K562 (cell line): Measurements from ENCODE around the gene ERLEC1. TPM values are rescaled to one million over a fixed set of nuclear protein-coding genes. Genes with fewer than 3 reads are reported as not detected.
"Not testable (repeated sequence)": the region's sequence is repeated elsewhere in the genome, so short reads cannot be mapped to it uniquely, and the experiment has no call there.

Source experiments
- ATAC-seq: fragments of 200-7000 bp; cut with Tn5 transposase; 3 replicates; pipeline ENCODE4 v1.9.1; 2020; ENCODE audit warnings: moderate library complexity
- BruUV-seq: library from RNA; stranded (reverse); fragments of 400-500 nt; replicated peaks from 2 replicates; lab custom pipeline; 2021; lab: Mats Ljungman, UMichigan
- CTCF ChIA-PET: fragments of 300-600 bp; formaldehyde crosslinking; extraction: SDS; loops from one replicate; lab custom pipeline; 2021; ENCODE audit warnings: low intra/inter-chr PET ratio; lab: Yijun Ruan, JAX
- POLR2A ChIA-PET: fragments of 300-600, 350-650 bp; sonication (Branson Sonifier 250); formaldehyde crosslinking; extraction: SDS; loops from one replicate; lab custom pipeline; 2021; ENCODE audit warnings: antibody characterized with exemption, inconsistent platforms; lab: Yijun Ruan, JAX
- DNase-seq, 4 experiments: peaks; one replicate each; pipeline versions ENCODE4 v3.0.0 to v3.0.0-alpha.2; 2011 to 2018; ENCODE audit warnings: low spot score in 3 of 4, mixed read lengths in 3 of 4; ENCODE audit errors: extremely low read depth in 1 of 4
- FAIRE-seq: peaks from 2 replicates; lab custom pipeline; 2011; peaks lifted over from hg19 to GRCh38; lab: Jason Lieb, UNC
- H2AFZ ChIP-seq: 2 replicates; pipeline ENCODE4 v1.6.0; 2011; ENCODE audit warnings: low read depth, low read length, control low read depth, inconsistent platforms
- H3K27ac ChIP-seq: fragments of 200-600 bp; 3 replicates; pipeline ENCODE4 v1.8.0; 2011; ENCODE audit warnings: low read depth, mild to moderate bottlenecking, control low read depth, inconsistent platforms, low read length, moderate library complexity, mixed read lengths; ENCODE audit errors: extremely low read depth
- H3K27me3 ChIP-seq, 2 experiments: fragments of 300-600 bp in 1 of 2; 2 replicates in 1 of 2; 3 replicates in 1 of 2; pipeline versions ENCODE4 v1.6.0 to v1.8.0; 2011; ENCODE audit warnings: inconsistent platforms in 2 of 2, low read length in 2 of 2, mild to moderate bottlenecking in 1 of 2, mixed read lengths in 1 of 2, moderate library complexity in 1 of 2; ENCODE audit not compliant: control insufficient read depth in 2 of 2, insufficient read depth in 2 of 2
- H3K36me3 ChIP-seq: fragments of 300-600 bp; 3 replicates; pipeline ENCODE4 v1.8.0; 2011; ENCODE audit warnings: mild to moderate bottlenecking, low read length, inconsistent platforms; ENCODE audit not compliant: control insufficient read depth, insufficient read depth
- H3K4me1 ChIP-seq, 2 experiments: fragments of 200-600 bp in 1 of 2; replicated peaks in 1 of 2; 2 replicates in 1 of 2; 3 replicates in 1 of 2; pipeline versions ENCODE4 v1.5.1 to v1.8.0; 2011; ENCODE audit warnings: inconsistent platforms in 2 of 2, low read length in 2 of 2, mild to moderate bottlenecking in 1 of 2, mixed read lengths in 1 of 2, moderate library complexity in 1 of 2; ENCODE audit not compliant: control insufficient read depth in 2 of 2, insufficient read depth in 2 of 2
- H3K4me2 ChIP-seq: 2 replicates; pipeline ENCODE4 v1.6.1; 2011; ENCODE audit warnings: low read length, control low read depth, inconsistent platforms, mixed read lengths; ENCODE audit not compliant: insufficient read depth
- H3K4me3 ChIP-seq: fragments of 200-600 bp; sonication (generic), shearing (Covaris generic); 2 replicates; pipeline ENCODE4 v1.5.1; 2016; ENCODE audit warnings: control low read depth, inconsistent platforms
- H3K79me2 ChIP-seq: fragments of 200-600 bp; 3 replicates; pipeline ENCODE4 v1.8.0; 2011; ENCODE audit warnings: low read length, inconsistent platforms; ENCODE audit not compliant: control insufficient read depth, insufficient read depth
- H3K9ac ChIP-seq, 2 experiments: 2 replicates each; pipeline versions ENCODE4 v1.6.0 to v1.6.1; 2011; ENCODE audit warnings: low read depth in 2 of 2, low read length in 2 of 2, control low read depth in 1 of 2, inconsistent platforms in 1 of 2, mild to moderate bottlenecking in 1 of 2, mixed read lengths in 1 of 2; ENCODE audit not compliant: insufficient read depth in 1 of 2
- H3K9me1 ChIP-seq: one replicate; pipeline ENCODE4 v1.6.0; 2011; ENCODE audit warnings: inconsistent platforms, mild to moderate bottlenecking, low read length, moderate library complexity; ENCODE audit not compliant: control insufficient read depth, insufficient read depth
- H3K9me3 ChIP-seq: replicated peaks from 2 replicates; pipeline ENCODE4 v1.5.1; 2011; ENCODE audit warnings: low read depth, low read length, inconsistent platforms; ENCODE audit not compliant: control insufficient read depth, insufficient read depth
- H4K20me1 ChIP-seq: replicated peaks from 2 replicates; pipeline ENCODE4 v1.6.1; 2011; ENCODE audit warnings: low read length, inconsistent platforms, mixed read lengths; ENCODE audit not compliant: control insufficient read depth, insufficient read depth
- BACH1 ChIP-seq: fragments of 200-800 bp; sonication (Bioruptor generic); IDR thresholded peaks from 2 replicates; pipeline ENCODE4 v1.6.1; 2016; ENCODE audit warnings: missing genetic modification characterization, missing compliant biosample characterization
- C11orf30 ChIP-seq: fragments of 450-650 bp; IDR thresholded peaks from 2 replicates; pipeline ENCODE4 v1.6.1; 2016; ENCODE audit warnings: low read depth, mild to moderate bottlenecking
- CEBPG ChIP-seq, 3 experiments: fragments of 200-800 bp in 1 of 3; sonication (Bioruptor generic) in 1 of 3; sonication (generic) in 1 of 3; formaldehyde crosslinking in 1 of 3; IDR thresholded peaks in 2 of 3; conservative IDR thresholded peaks in 1 of 3; 2 replicates each; pipeline versions ENCODE4 v1.6.1 to v1.8.0; 2016 to 2022; ENCODE audit warnings: missing compliant biosample characterization in 2 of 3, missing genetic modification characterization in 2 of 3, mild to moderate bottlenecking in 1 of 3, missing genetic modification reagents in 1 of 3
- MAFF ChIP-seq: IDR thresholded peaks from 2 replicates; pipeline ENCODE4 v1.6.1; 2012; ENCODE audit warnings: low read length, improper control_type of control experiment
- MAFG ChIP-seq: fragments of 450-650 bp; conservative IDR thresholded peaks from 2 replicates; pipeline ENCODE4 v1.6.1; 2016; ENCODE audit warnings: missing genetic modification characterization, missing compliant biosample characterization
- MAFK ChIP-seq: IDR thresholded peaks from 2 replicates; pipeline ENCODE4 v1.6.1; 2011; ENCODE audit warnings: low read length, improper control_type of control experiment
- ZNF121 ChIP-seq: sonication (generic); formaldehyde crosslinking; conservative IDR thresholded peaks from 2 replicates; pipeline ENCODE4 v1.8.0; 2022; ENCODE audit warnings: missing genetic modification reagents
- ZNF316 ChIP-seq: fragments of 450-650 bp; IDR thresholded peaks from 2 replicates; pipeline ENCODE4 v1.6.1; 2016
- ZNF449 ChIP-seq: fragments of 250-450 bp; sonication (Bioruptor Pico); IDR thresholded peaks from 2 replicates; pipeline ENCODE4 v1.8.0; 2022; ENCODE audit warnings: moderate library complexity, mild to moderate bottlenecking, inconsistent platforms
- WGBS: fragments of 100-300 bp; shearing (Covaris generic); methylation state at CpG from one replicate; pipeline ENCODE4 v1.1.6; 2016; ENCODE audit warnings: low coverage, mixed read lengths; ENCODE audit not compliant: insufficient coverage; ENCODE audit errors: missing lambda C conversion rate; 5-methylcytosine and 5-hydroxymethylcytosine counted together
- in situ Hi-C: fragments of 300-500 bp; cut with MboI; formaldehyde crosslinking; loops from 4 replicates; pipeline ENCODE4 v1.15.0; 2018; ENCODE audit warnings: inconsistent platforms, mixed read lengths
- intact Hi-C: fragments of 100-400 bp; cut with micrococcal nuclease; formaldehyde crosslinking; loops from 2 replicates; pipeline ENCODE4 v1.14.2; 2022
- polyA plus RNA-seq, 8 experiments: library from polyadenylated mRNA; depleted of rRNA in 4 of 8; stranded (reverse) in 5 of 8; unstranded in 3 of 8; fragments of >200 nt; fragmentation: Nextera tagmentation in 2 of 8; fragmentation: Illumina TruSeq in 1 of 8; extraction: Ambion mirVana in 2 of 8; extraction: Trizol in 1 of 8; gene quantifications; 2 replicates each; pipeline versions ENCODE4 v1.2.1 to v1.2.3, GENCODE V29; 2011 to 2014; ENCODE audit warnings: inconsistent platforms in 1 of 8, missing spikeins in 1 of 8
- total RNA-seq, 7 experiments: library from RNA; depleted of rRNA in 6 of 7; stranded (reverse); fragments of >200 nt in 6 of 7; fragmentation: Illumina TruSeq in 2 of 7; extraction: Trizol in 2 of 7; gene quantifications; 2 replicates each; pipeline versions ENCODE4 v1.2.1 to v1.2.3, GENCODE V29; 2011 to 2021; ENCODE audit warnings: low replicate concordance in 1 of 7

ERLEC1 gene
- total and polyA plus RNA-seq, 9 of the 15 experiments (the other 6 are each of a cell fraction or from before 2014, with no cell fraction given): 12.0 to 41.6 (median 30.6) TPM

GRCh38 chr2:53851052-53851757 is 64.4 kb downstream of the ERLEC1 start:
- H3K27ac ChIP-seq, POLR2A ChIA-PET: not testable (repeated sequence)
- WGBS: 85% methylated on average over 9 of the region's 9 CpGs

GRCh38 chr2:53852532-53852931 is 65.7 kb downstream of the ERLEC1 start:
- Histone ChIP-seq H3K9me3 (no peaks in the 10 kb centered on the region), H3K27me3 (no peaks in the 10 kb centered on the region), H3K9ac (no peak overlapping the region), H3K36me3 (peaks cover 21% of the 10 kb centered on the region; the same call in 2 of the 3 replicates), H2AFZ (no peak overlapping the region), H3K79me2 (no peaks in the 10 kb centered on the region), H3K9me1 (no peaks in the 10 kb centered on the region), H3K27ac (no peak overlapping the region), H3K4me3 (no peak overlapping the region), H3K4me2 (no peak overlapping the region), H4K20me1 (no peaks in the 10 kb centered on the region), H3K4me1 (no peaks in the 10 kb centered on the region)
- 87% methylated on average over 4 of the region's 4 CpGs for WGBS
- peak; percentile 69 for TF ChIP-seq C11orf30
- peak; percentile 90 for TF ChIP-seq ZNF316
- 0 out of 2 replicates have a peak, but pooled peaks have one; percentile 25 for TF ChIP-seq MAFF
- 0 out of 2 replicates have a peak, but pooled peaks have one; percentile 27 for TF ChIP-seq ZNF121
- no peak for TF ChIP-seq ZNF449 (CRISPR knock-in tag)
- peak; percentile 48; the same call in 1 of the 2 replicates for TF ChIP-seq MAFK
- TF ChIP-seq BACH1 (tag): no peak
- TF ChIP-seq MAFG: peak; percentile 67
- ChIA-PET POLR2A (no interaction called here), CTCF (no interaction called here)
- in situ Hi-C loops: no loop called here
- no peak for ATAC-seq
- DNase-seq: no peak
- intact Hi-C loops: no loop called here
- no TSS peak for BruUV-seq
- no peak for FAIRE-seq

More at GRCh38 chr2:53851052-53851757, 64.4 kb downstream of the ERLEC1 start:
- H4K20me1 ChIP-seq; DNase-seq; TF ChIP-seq CEBPG (CRISPR knock-in tag; IDR thresholded peaks at IDR 0.05): not testable (repeated sequence)
- 0 out of 4 replicates have a peak, but pooled peaks of 1 of the 2 experiments have one; percentile 31 for TF ChIP-seq CEBPG (tag; conservative IDR thresholded peaks at IDR 0.05 in 1 of 2, IDR thresholded peaks at IDR 0.05 in 1 of 2)
- TF ChIP-seq, all 486 proteins: peak for 1; not testable (repeated sequence) for 485
- H2AFZ ChIP-seq, CTCF ChIA-PET, H3K27me3 ChIP-seq, H3K4me2 ChIP-seq, H3K79me2 ChIP-seq, intact Hi-C loops, H3K9me3 ChIP-seq, H3K9me1 ChIP-seq, FAIRE-seq, H3K4me3 ChIP-seq, ATAC-seq, H3K9ac ChIP-seq, BruUV-seq, H3K4me1 ChIP-seq, in situ Hi-C loops: not testable (repeated sequence)
- H3K36me3 ChIP-seq: peaks cover 21% of the 10 kb centered on the region; the same call in 2 of the 3 replicates
